ENCODE data around the gene RAPGEF6.
"Not testable (repeated sequence)": the region's sequence is repeated elsewhere in the genome, so short reads cannot be mapped to it uniquely, and the experiment has no call there.

The RAPGEF6 gene

GRCh38 chr5:131386124-131386523 is 248.9 kb downstream of the RAPGEF6 start:
- no peak for TF ChIP-seq CTCF (IDR thresholded peaks at IDR 0.05; ENCODE audit: insufficient read depth, low read length, missing control alignments)
- ChIA-PET POLR2A (no interaction called here), CTCF (no interaction called here)
- no peak for DNase-seq (ENCODE audit: low read depth, low spot score)
- H3K4me3 ChIP-seq (ENCODE audit: low read depth, low read length): no peak overlapping the region

GRCh38 chr5:131384616-131385214 is 250.3 kb downstream of the RAPGEF6 start:
- ChIA-PET CTCF (interaction anchor here (1.0 kb wide), 1 partner anchor 11 kb away, joined by 3 read pairs; no protein-coding TSS in a partner anchor), POLR2A (no interaction called here)
- DNase-seq (ENCODE audit: low read depth, low spot score): no peak
- H3K4me3 ChIP-seq (ENCODE audit: low read depth, low read length): no peak overlapping the region
- no peak for TF ChIP-seq CTCF (IDR thresholded peaks at IDR 0.05; ENCODE audit: insufficient read depth, low read length, missing control alignments)

GRCh38 chr5:131384173-131384572 is 250.9 kb downstream of the RAPGEF6 start:
- POLR2A ChIA-PET: no interaction called here
- H3K4me3 ChIP-seq (ENCODE audit: low read depth, low read length): no peak overlapping the region
- no peak for TF ChIP-seq CTCF (IDR thresholded peaks at IDR 0.05; ENCODE audit: insufficient read depth, low read length, missing control alignments)
- CTCF ChIA-PET: interaction anchor here (1.0 kb wide), 1 partner anchor 10 kb away, joined by 3 read pairs; no protein-coding TSS in a partner anchor
- DNase-seq (ENCODE audit: low read depth, low spot score): no peak

- ChIA-PET CTCF (interaction anchor here (0.8 to 1.6 kb wide), 7 partner anchors 16 to 270 kb away, joined by 3 to 5 read pairs (median 3); no protein-coding TSS in a partner anchor), POLR2A (no interaction called here)
- H3K4me3 ChIP-seq (ENCODE audit: low read depth, low read length): no peak overlapping the region
- DNase-seq (ENCODE audit: low read depth, low spot score): no peak
- peak; percentile 30 for TF ChIP-seq CTCF (IDR thresholded peaks at IDR 0.05; ENCODE audit: insufficient read depth, low read length, missing control alignments)
Observed at GRCh38 chr5:131382407-131383395, 252.3 kb downstream of the RAPGEF6 start.

- no peak for TF ChIP-seq CTCF (IDR thresholded peaks at IDR 0.05; ENCODE audit: insufficient read depth, low read length, missing control alignments)
- CTCF ChIA-PET: interaction anchor here (0.8 to 1.6 kb wide), 8 partner anchors 15 to 269 kb away, joined by 3 to 5 read pairs (median 3); no protein-coding TSS in a partner anchor
- no peak overlapping the region for H3K4me3 ChIP-seq (ENCODE audit: low read depth, low read length)
- no peak for DNase-seq (ENCODE audit: low read depth, low spot score)
- POLR2A ChIA-PET: no interaction called here
Observed at GRCh38 chr5:131381777-131382176, 253.3 kb downstream of the RAPGEF6 start.

- no peak overlapping the region for H3K4me3 ChIP-seq (ENCODE audit: low read depth, low read length)
- no peak for DNase-seq (ENCODE audit: low read depth, low spot score)
- POLR2A ChIA-PET: no interaction called here
- CTCF ChIA-PET: interaction anchor here (1.2 kb wide), 1 partner anchor 20 kb away, joined by 3 read pairs; no protein-coding TSS in a partner anchor
- TF ChIP-seq CTCF (IDR thresholded peaks at IDR 0.05; ENCODE audit: insufficient read depth, low read length, missing control alignments): no peak
Observed at GRCh38 chr5:131381021-131381420, 254.0 kb downstream of the RAPGEF6 start.

- DNase-seq (ENCODE audit: low read depth, low spot score); H3K4me3 ChIP-seq (ENCODE audit: low read depth, low read length); POLR2A ChIA-PET: not testable (repeated sequence)
- CTCF ChIA-PET: interaction anchor here (1.1 kb wide), 1 partner anchor 12 kb away, joined by 3 read pairs; no protein-coding TSS in a partner anchor
Observed at GRCh38 chr5:131380238-131380637, 254.8 kb downstream of the RAPGEF6 start.
